ENCODE measurements around the gene CTNNA2. TPM values are rescaled to one million over a fixed set of nuclear protein-coding genes. Genes with fewer than 3 reads are reported as not detected.
A peak's percentile ranks its signal among the peaks of the same experiment; 100 is the strongest.

The CTNNA2 gene
- total RNA-seq, 1 experiment from 2014 or later, result 5.5 TPM

DNA sequence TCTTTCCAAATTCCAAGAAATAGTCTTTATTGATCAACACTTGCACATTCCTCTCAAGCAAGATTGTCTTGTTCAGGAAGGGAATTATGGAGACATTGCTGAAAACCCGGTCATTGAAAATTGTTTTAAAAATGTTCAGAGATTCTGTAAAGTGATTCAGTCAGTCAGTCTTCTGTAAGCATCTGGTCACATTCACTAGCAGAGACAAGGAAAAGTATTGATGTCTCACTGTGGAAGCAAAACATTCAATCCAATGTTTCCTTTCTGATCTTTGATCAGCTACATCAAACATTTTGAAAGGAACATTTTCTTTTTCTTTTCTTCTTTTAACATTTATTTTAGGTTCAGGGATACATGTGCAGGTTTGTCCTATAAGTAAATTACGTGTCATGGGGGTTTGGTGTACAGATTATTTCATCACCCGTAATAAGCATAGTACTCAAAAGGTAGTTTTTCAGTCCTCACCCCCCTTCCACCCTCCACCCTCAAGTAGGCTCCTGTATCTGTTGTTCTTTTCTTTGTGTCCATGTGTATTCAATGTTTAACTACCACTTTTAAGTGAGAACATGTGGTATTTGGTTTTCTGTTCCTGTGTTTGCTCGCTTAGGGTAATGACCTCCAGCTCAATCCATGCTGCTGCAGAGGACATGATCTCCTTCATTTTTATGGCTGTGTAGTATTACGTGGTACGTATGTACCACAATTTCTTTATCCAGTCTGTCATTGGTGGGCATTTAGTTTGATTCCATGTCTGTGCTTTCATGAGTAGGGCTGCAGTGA, 61.2 kb downstream of the CTNNA2 start:
- TF ChIP-seq, protein P1, sequence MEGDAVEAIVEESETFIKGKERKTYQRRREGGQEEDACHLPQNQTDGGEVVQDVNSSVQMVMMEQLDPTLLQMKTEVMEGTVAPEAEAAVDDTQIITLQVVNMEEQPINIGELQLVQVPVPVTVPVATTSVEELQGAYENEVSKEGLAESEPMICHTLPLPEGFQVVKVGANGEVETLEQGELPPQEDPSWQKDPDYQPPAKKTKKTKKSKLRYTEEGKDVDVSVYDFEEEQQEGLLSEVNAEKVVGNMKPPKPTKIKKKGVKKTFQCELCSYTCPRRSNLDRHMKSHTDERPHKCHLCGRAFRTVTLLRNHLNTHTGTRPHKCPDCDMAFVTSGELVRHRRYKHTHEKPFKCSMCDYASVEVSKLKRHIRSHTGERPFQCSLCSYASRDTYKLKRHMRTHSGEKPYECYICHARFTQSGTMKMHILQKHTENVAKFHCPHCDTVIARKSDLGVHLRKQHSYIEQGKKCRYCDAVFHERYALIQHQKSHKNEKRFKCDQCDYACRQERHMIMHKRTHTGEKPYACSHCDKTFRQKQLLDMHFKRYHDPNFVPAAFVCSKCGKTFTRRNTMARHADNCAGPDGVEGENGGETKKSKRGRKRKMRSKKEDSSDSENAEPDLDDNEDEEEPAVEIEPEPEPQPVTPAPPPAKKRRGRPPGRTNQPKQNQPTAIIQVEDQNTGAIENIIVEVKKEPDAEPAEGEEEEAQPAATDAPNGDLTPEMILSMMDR (conservative IDR thresholded peaks at IDR 0.05), result no peak
- no peaks in the 10 kb centered on the region for H3K27me3 Mint-ChIP-seq (ENCODE audit: low read depth)
- H2BK5ac ChIP-seq (ENCODE audit: insufficient read length, low read length), result no peak overlapping the region
- H3K4me1 Mint-ChIP-seq, result 0 out of 4 replicates have a peak, but pooled peaks cover 0 to 6% of the 10 kb centered on the region in 2 experiments
- no peaks in the 10 kb centered on the region for H3K27me3 ChIP-seq (ENCODE audit: insufficient read depth, low read length)
- H2AFZ ChIP-seq (ENCODE audit: low read length), result no peak overlapping the region
- peak overlapping the region in 1 of 3 experiments; percentile 24; a peak in 1 of 7 replicates for H3K27ac Mint-ChIP-seq
- H3K4ac ChIP-seq (ENCODE audit: low read depth, low read length), result no peak overlapping the region
- no peak overlapping the region for H3T11ph ChIP-seq (ENCODE audit: low read length)
- H4K91ac ChIP-seq (ENCODE audit: insufficient read length, low read depth, low read length), result no peak overlapping the region
- H3K18ac ChIP-seq (ENCODE audit: insufficient read length, low read depth, low read length), result no peak overlapping the region
- no peaks in the 10 kb centered on the region for H3K4me1 ChIP-seq (ENCODE audit: insufficient read depth, low read length)
- H3K23ac ChIP-seq (ENCODE audit: insufficient read length, low read depth, low read length), result no peak overlapping the region
- H3K36me3 Mint-ChIP-seq (ENCODE audit: insufficient read depth in 1 of 3, low read depth in 3 of 3), result no peaks in the 10 kb centered on the region
- H3K9me3 ChIP-seq (ENCODE audit: control insufficient read depth, low read depth, low read length), result no peaks in the 10 kb centered on the region
- no peaks in the 10 kb centered on the region for H3K9me3 Mint-ChIP-seq
- H4K20me1 ChIP-seq (ENCODE audit: control insufficient read depth, insufficient read depth, insufficient read length), result no peaks in the 10 kb centered on the region
- H3K14ac ChIP-seq (ENCODE audit: insufficient read depth, low read length), result no peak overlapping the region
- H3K4me2 ChIP-seq (ENCODE audit: insufficient read depth, insufficient read length, low read length), result no peak overlapping the region
- H3K9ac ChIP-seq (ENCODE audit: extremely low read depth, insufficient read length, low read length), result no peak overlapping the region
- H3K4me3 Mint-ChIP-seq, result no peak overlapping the region
- no peaks in the 10 kb centered on the region for H3K79me1 ChIP-seq (ENCODE audit: insufficient read depth, low read depth, low read length, poor library complexity, severe bottlenecking)
- no peak overlapping the region for H3K56ac ChIP-seq (ENCODE audit: insufficient read length, low read depth, low read length)
- no peak overlapping the region for H2BK15ac ChIP-seq (ENCODE audit: low read depth, low read length)
- H2BK12ac ChIP-seq (ENCODE audit: insufficient read length, low read depth, low read length), result no peak overlapping the region
- H3K27ac ChIP-seq (ENCODE audit: insufficient read length, low read depth, low read length), result no peak overlapping the region
- H3K79me2 ChIP-seq (ENCODE audit: insufficient read depth, low read length), result no peaks in the 10 kb centered on the region
- no peak overlapping the region for H2BK20ac ChIP-seq (ENCODE audit: low read depth, low read length, poor library complexity, severe bottlenecking)
- no peak overlapping the region for H2AK5ac ChIP-seq (ENCODE audit: insufficient read length, low read length)
- WGBS (ENCODE audit: extremely low coverage, insufficient read length, low lambda C conversion rate), result no CpG with 5 or more reads among the region's 6 CpGs
- H3K23me2 ChIP-seq (ENCODE audit: insufficient read length, low read depth, low read length, poor library complexity, severe bottlenecking), result no peaks in the 10 kb centered on the region
- H2BK120ac ChIP-seq (ENCODE audit: low read depth, low read length, poor library complexity, severe bottlenecking), result no peak overlapping the region
- DNase-seq, result no peak
- no peak overlapping the region for H4K5ac ChIP-seq (ENCODE audit: insufficient read length, low read depth, low read length)
- no peak overlapping the region for H4K8ac ChIP-seq (replicated peaks; ENCODE audit: insufficient read length, low read depth, low read length)

Measured in H9 (cell line).